Adrenal gland (tissue), 5 donors: ENCODE results near the gene KBTBD7.

Experiments used
- POLR2A ChIP-seq, 2 donors: fragments of 450-650 bp; IDR thresholded peaks; one replicate each; pipeline ENCODE4 v1.6.1; 2017; ENCODE audit warnings: antibody characterized with exemption in 2 of 2, mild to moderate bottlenecking in 2 of 2, moderate library complexity in 1 of 2
- TF ChIP-seq, protein P1 (sequence below), 6 experiments: fragments of 450-650 bp in 4 of 6; fragments of 200-600 bp in 2 of 6; sonication (generic) in 1 of 6; IDR thresholded peaks; 1 replicate in 5 of 6; 2 replicates in 1 of 6; pipeline versions ENCODE4 v1.5.1 to v1.8.0; 2016 to 2021; ENCODE audit warnings: antibody characterized with exemption in 6 of 6, mild to moderate bottlenecking in 2 of 6, moderate library complexity in 1 of 6
- donor health status: DM: no; HTN: no; CAD: no.

DNA sequence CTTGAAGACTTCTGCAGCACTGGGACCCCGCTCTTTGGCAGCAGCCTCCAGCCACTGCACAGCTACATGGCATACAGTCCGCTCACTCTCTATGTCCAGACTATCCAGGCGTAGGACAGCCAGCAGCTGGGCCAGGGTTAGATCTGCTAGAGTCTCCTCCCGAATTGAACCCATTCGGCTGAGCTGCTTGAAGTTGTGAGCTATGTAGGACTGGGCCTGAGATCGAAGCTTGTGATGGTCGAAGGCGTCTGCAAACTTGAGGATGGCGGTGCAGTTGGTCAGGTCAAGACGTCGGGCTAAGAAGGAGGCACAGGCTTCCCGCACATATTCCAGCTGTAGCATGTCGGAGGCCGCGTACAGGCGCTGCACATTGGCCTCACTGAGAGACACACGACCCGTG is 900 bp downstream of the KBTBD7 start:
- TF ChIP-seq, protein P1, sequence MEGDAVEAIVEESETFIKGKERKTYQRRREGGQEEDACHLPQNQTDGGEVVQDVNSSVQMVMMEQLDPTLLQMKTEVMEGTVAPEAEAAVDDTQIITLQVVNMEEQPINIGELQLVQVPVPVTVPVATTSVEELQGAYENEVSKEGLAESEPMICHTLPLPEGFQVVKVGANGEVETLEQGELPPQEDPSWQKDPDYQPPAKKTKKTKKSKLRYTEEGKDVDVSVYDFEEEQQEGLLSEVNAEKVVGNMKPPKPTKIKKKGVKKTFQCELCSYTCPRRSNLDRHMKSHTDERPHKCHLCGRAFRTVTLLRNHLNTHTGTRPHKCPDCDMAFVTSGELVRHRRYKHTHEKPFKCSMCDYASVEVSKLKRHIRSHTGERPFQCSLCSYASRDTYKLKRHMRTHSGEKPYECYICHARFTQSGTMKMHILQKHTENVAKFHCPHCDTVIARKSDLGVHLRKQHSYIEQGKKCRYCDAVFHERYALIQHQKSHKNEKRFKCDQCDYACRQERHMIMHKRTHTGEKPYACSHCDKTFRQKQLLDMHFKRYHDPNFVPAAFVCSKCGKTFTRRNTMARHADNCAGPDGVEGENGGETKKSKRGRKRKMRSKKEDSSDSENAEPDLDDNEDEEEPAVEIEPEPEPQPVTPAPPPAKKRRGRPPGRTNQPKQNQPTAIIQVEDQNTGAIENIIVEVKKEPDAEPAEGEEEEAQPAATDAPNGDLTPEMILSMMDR (IDR thresholded peaks at IDR 0.05): no peak
- TF ChIP-seq POLR2A (IDR thresholded peaks at IDR 0.05): no peak
